B cell (primary cell): Measurements from ENCODE around the gene PRCC. TPM values are rescaled to one million over a fixed set of nuclear protein-coding genes. Genes with fewer than 3 reads are reported as not detected.

Experiments
- ATAC-seq: fragments of 200-7000 bp; cut with Tn5 transposase; one replicate; pipeline ENCODE4 v1.10.0; 2021; ENCODE audit warnings: low read depth, mild to moderate bottlenecking, moderate number of reproducible peaks, moderate library complexity
- CTCF ChIA-PET: fragments of 350-600 bp; sonication (Branson Sonifier 250); formaldehyde crosslinking; loops from one replicate; lab custom pipeline; 2021; ENCODE audit warnings: antibody characterized with exemption, inconsistent platforms; lab: Charles Lee
- POLR2A ChIA-PET: fragments of 350-600 bp; sonication (Branson Sonifier 250); formaldehyde crosslinking; loops from one replicate; lab custom pipeline; 2021; ENCODE audit warnings: antibody characterized with exemption; lab: Charles Lee
- DNase-seq: peaks from one replicate; pipeline ENCODE4 v3.0.0; 2013
- H2AFZ ChIP-seq: 2 replicates; pipeline ENCODE4 v1.6.1; 2012; ENCODE audit warnings: mild to moderate bottlenecking, low read depth, low read length; ENCODE audit not compliant: insufficient read depth, poor library complexity, severe bottlenecking
- H3K27ac ChIP-seq, 2 donors: 1 replicate in 1 of 2; 2 replicates in 1 of 2; pipeline ENCODE4 v1.5.1; 2012 to 2013; ENCODE audit warnings: low read length in 2 of 2, mild to moderate bottlenecking in 2 of 2, moderate library complexity in 1 of 2
- H3K27me3 ChIP-seq, 4 experiments: fragments of 200-600 bp in 1 of 4; sonication (generic) in 1 of 4; replicated peaks in 1 of 4; 1 replicate in 2 of 4; 2 replicates in 2 of 4; pipeline versions ENCODE4 v1.6.1 to v1.7.0; 2013 to 2016; ENCODE audit warnings: low read length in 3 of 4, mild to moderate bottlenecking in 2 of 4, mixed read lengths in 1 of 4, moderate library complexity in 1 of 4; ENCODE audit not compliant: insufficient read depth in 4 of 4, control insufficient read depth in 3 of 4; ENCODE audit errors: control extremely low read depth in 1 of 4
- H3K36me3 ChIP-seq, 2 experiments: replicated peaks in 1 of 2; 1 replicate in 1 of 2; 2 replicates in 1 of 2; pipeline versions ENCODE4 v1.6.1 to v1.7.1; 2013; ENCODE audit warnings: low read length in 1 of 2; ENCODE audit not compliant: insufficient read depth in 2 of 2, control insufficient read depth in 1 of 2; ENCODE audit errors: control extremely low read depth in 1 of 2, extremely low read depth in 1 of 2
- H3K4me1 ChIP-seq, 2 donors: fragments of 200-600 bp in 1 of 2; sonication (generic) in 1 of 2; 1 replicate in 1 of 2; 2 replicates in 1 of 2; pipeline versions ENCODE4 v1.5.1 to v1.6.1; 2013 to 2017; ENCODE audit warnings: low read length in 2 of 2; ENCODE audit not compliant: control insufficient read depth in 2 of 2, insufficient read depth in 2 of 2
- H3K4me2 ChIP-seq: replicated peaks from 2 replicates; pipeline ENCODE3; 2012; ENCODE audit warnings: mild to moderate bottlenecking, low read depth, low read length; ENCODE audit not compliant: poor library complexity, severe bottlenecking
- H3K4me3 ChIP-seq, 5 experiments: fragments of 200-600 bp in 1 of 5; sonication (generic) in 1 of 5; 1 replicate in 3 of 5; 2 replicates in 2 of 5; pipeline versions ENCODE4 v1.5.1 to v1.7.0; 2011 to 2016; ENCODE audit warnings: low read length in 4 of 5, mild to moderate bottlenecking in 4 of 5, low read depth in 2 of 5, control low read depth in 1 of 5, moderate library complexity in 1 of 5; ENCODE audit not compliant: insufficient read depth in 1 of 5; ENCODE audit errors: control extremely low read depth in 1 of 5, extremely low read depth in 1 of 5
- H3K79me2 ChIP-seq: fragments of 200-600 bp; sonication (generic); one replicate; pipeline ENCODE4 v1.6.0; 2016; ENCODE audit warnings: low read length; ENCODE audit not compliant: control insufficient read depth, insufficient read depth
- H3K9ac ChIP-seq: fragments of 200-600 bp; sonication (generic); 2 replicates; pipeline ENCODE4 v1.6.1; 2017; ENCODE audit warnings: mild to moderate bottlenecking, low read length, moderate library complexity
- H3K9me3 ChIP-seq, 3 donors: one replicate each; pipeline versions ENCODE4 v1.6.1 to v1.7.1; 2013; ENCODE audit warnings: low read length in 2 of 3; ENCODE audit not compliant: control insufficient read depth in 2 of 3, insufficient read depth in 1 of 3; ENCODE audit errors: control extremely low read depth in 1 of 3
- H4K20me1 ChIP-seq: 2 replicates; pipeline ENCODE4 v1.6.0; 2012; ENCODE audit warnings: mild to moderate bottlenecking, low read length; ENCODE audit not compliant: insufficient read depth, control insufficient read depth, poor library complexity, severe bottlenecking
- H3K27ac Mint-ChIP-seq: one replicate; pipeline ENCODE4 v1.8.0; 2021; ENCODE audit warnings: mixed read lengths
- H3K27me3 Mint-ChIP-seq: one replicate; pipeline ENCODE4 v1.8.0; 2021; ENCODE audit warnings: mixed read lengths
- H3K4me1 Mint-ChIP-seq: one replicate; pipeline ENCODE4 v1.8.0; 2021; ENCODE audit warnings: mixed read lengths
- H3K4me3 Mint-ChIP-seq: one replicate; pipeline ENCODE4 v1.8.0; 2021; ENCODE audit warnings: mixed read lengths
- H3K9me3 Mint-ChIP-seq: one replicate; pipeline ENCODE4 v1.8.0; 2022; ENCODE audit warnings: mixed read lengths; ENCODE audit not compliant: insufficient read depth
- CTCF ChIP-seq: fragments of 200-600 bp; IDR thresholded peaks from one replicate; pipeline ENCODE4 v1.8.0; 2022; ENCODE audit warnings: antibody characterized with exemption, mild to moderate bottlenecking
- EZH2 ChIP-seq: IDR thresholded peaks from 2 replicates; pipeline ENCODE4 v1.6.1; 2012; ENCODE audit warnings: borderline replicate concordance, low read depth, mild to moderate bottlenecking, moderate library complexity, low read length; ENCODE audit not compliant: insufficient read depth, poor library complexity, severe bottlenecking
- WGBS: methylation state at CpG from one replicate; pipeline ENCODE4 v1.1.5; 2013; ENCODE audit warnings: missing lambda C conversion rate; ENCODE audit not compliant: insufficient coverage; 5-methylcytosine and 5-hydroxymethylcytosine counted together
- intact Hi-C: fragments of 100-400 bp; cut with micrococcal nuclease; formaldehyde crosslinking; loops from one replicate; pipeline ENCODE4 v1.10.0; 2022
- polyA plus RNA-seq: library from polyadenylated mRNA; depleted of rRNA; stranded (reverse); fragments of >200 nt; gene quantifications from 2 replicates; pipeline ENCODE4 v1.2.3, GENCODE V29; 2012
- total RNA-seq, 2 donors: library from RNA; stranded (reverse); fragments of 120-200 nt in 1 of 2; gene quantifications; 1 replicate in 1 of 2; 2 replicates in 1 of 2; pipeline versions ENCODE4 v1.2.3 to v1.2.4, GENCODE V29; 2013 to 2022

Gene PRCC
- total and polyA plus RNA-seq, 2 donors (not counting 1 experiment from before 2014, with no cell fraction given) = 55.7 to 83.4 TPM

- DNase-seq = peak; percentile 61
Observed at GRCh38 chr1:156750191-156750672, 17.1 kb upstream of the PRCC start.

More at GRCh38 chr1:156750191-156750672, 17.1 kb upstream of the PRCC start:
- Histone ChIP-seq H3K27me3 (no peaks in the 10 kb centered on the region), H3K9me3 (no peaks in the 10 kb centered on the region), H3K9ac (peak overlapping the region; percentile 78), H3K79me2 (peaks cover 67% of the 10 kb centered on the region), H3K36me3 (no peaks in the 10 kb centered on the region), H4K20me1 (peaks cover 16% of the 10 kb centered on the region), H3K4me3 (peak overlapping the region; percentile 71 to 95 (median 86)), H3K4me1 (peaks cover 53 to 68% of the 10 kb centered on the region in 2 donors), H3K4me2 (peak overlapping the region; percentile 78), H2AFZ (peak overlapping the region; percentile 82), H3K27ac (peak overlapping the region; percentile 58 to 81)
- no peak for TF ChIP-seq CTCF
- no peak for TF ChIP-seq EZH2
- POLR2A ChIA-PET = interaction anchor here (0.6 to 2.6 kb wide), 3 partner anchors 9 to 618 kb away, joined by 5 to 29 read pairs (median 21); partner anchors contain the start of genes ISG20L2, METTL25B and MRPL24
- ATAC-seq = no peak
- H3K4me3 Mint-ChIP-seq = peak overlapping the region; percentile 93
- CTCF ChIA-PET = interaction anchor here (2.6 to 3.2 kb wide), 2 partner anchors 16 to 24 kb away, joined by 15 to 24 read pairs; partner anchors contain the start of gene PRCC
- H3K27me3 Mint-ChIP-seq = no peaks in the 10 kb centered on the region
- no peaks in the 10 kb centered on the region for H3K9me3 Mint-ChIP-seq
- H3K4me1 Mint-ChIP-seq = peaks cover 72% of the 10 kb centered on the region
- 14% methylated on average over 1 of the region's 5 CpGs for WGBS
- H3K27ac Mint-ChIP-seq = peak overlapping the region; percentile 91
- intact Hi-C loops = loop anchor here (5.0 kb wide), 1 partner anchor 413 kb away; the partner anchor contains the start of genes CCT3 and TSACC
